ENCODE data around the gene CGN.

CGN gene

GRCh38 chr1:151524736-151525135, 13.5 kb downstream of the CGN start:
- no peak for DNase-seq

GRCh38 chr1:151526735-151527525, 15.7 kb downstream of the CGN start:
- DNase-seq = no peak

- no peak for DNase-seq
Measured at GRCh38 chr1:151529211-151529702, 18.1 kb downstream of the CGN start.

GRCh38 chr1:151529781-151530180, 18.6 kb downstream of the CGN start:
- DNase-seq = no peak

- DNase-seq = no peak
Measured at GRCh38 chr1:151530461-151530860, 19.3 kb downstream of the CGN start.

- DNase-seq = no peak
Measured at GRCh38 chr1:151533870-151534269, 22.7 kb downstream of the CGN start.

GRCh38 chr1:151534662-151535278, 23.6 kb downstream of the CGN start:
- peak; percentile 80 to 83 for DNase-seq

- no peak for DNase-seq
Measured at GRCh38 chr1:151535326-151536271, 24.4 kb downstream of the CGN start.

GRCh38 chr1:151536499-151536898, 25.3 kb downstream of the CGN start:
- no peak for DNase-seq

- DNase-seq = no peak
Measured at GRCh38 chr1:151537112-151537511, 25.9 kb downstream of the CGN start.

GRCh38 chr1:151539321-151540020, 28.3 kb downstream of the CGN start:
- peak; percentile 7 for DNase-seq

GRCh38 chr1:151540021-151540981, 29.1 kb downstream of the CGN start, which contains the start of gene TUFT1:
Gene TUFT1, plus strand, starts transcription at chr1:151540309. Its CDS starts 58 bp downstream, at chr1:151540367.
- DNase-seq = peak; percentile 93 to 96

GRCh38 chr1:151540982-151541377, 29.8 kb downstream of the CGN start:
- peak in 1 of 2 donors; percentile 2 for DNase-seq

GRCh38 chr1:151541752-151542151, 30.6 kb downstream of the CGN start:
- DNase-seq = no peak

GRCh38 chr1:151542710-151543129, 31.5 kb downstream of the CGN start:
- DNase-seq = no peak

GRCh38 chr1:151545542-151545941, 34.4 kb downstream of the CGN start:
- DNase-seq = no peak

GRCh38 chr1:151546011-151546925, 35.1 kb downstream of the CGN start:
- no peak for DNase-seq

- no peak for DNase-seq
Measured at GRCh38 chr1:151547119-151547899, 36.1 kb downstream of the CGN start.

- DNase-seq = no peak
Measured at GRCh38 chr1:151547900-151548230, 36.7 kb downstream of the CGN start.

Measured in stimulated activated CD4-positive, alpha-beta T cell treated with anti-CD3 and anti-CD28 coated beads, Interleukin-2, amount 100 ng/mL, for 48 hours (primary cell).